Measurements from ENCODE around the gene MADD.

Gene MADD

DNA sequence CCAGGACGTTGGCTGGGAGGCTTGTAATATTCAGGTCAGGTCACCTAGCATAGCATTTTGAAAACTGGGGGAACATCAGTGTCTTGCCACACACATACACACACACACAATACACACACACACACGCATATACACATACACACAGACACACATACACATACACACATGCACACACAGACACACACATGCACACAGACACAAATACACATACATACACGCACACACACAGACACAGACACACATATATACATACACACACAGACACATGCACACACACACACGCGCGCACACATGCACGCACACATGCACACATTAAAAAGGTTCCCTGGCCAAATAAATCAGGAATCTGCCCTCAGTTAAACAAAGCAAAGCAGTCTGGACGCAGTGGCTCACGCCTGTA, 70.1 kb downstream of the MADD start:
- DNase-seq (ENCODE audit: low spot score): no peak

DNA sequence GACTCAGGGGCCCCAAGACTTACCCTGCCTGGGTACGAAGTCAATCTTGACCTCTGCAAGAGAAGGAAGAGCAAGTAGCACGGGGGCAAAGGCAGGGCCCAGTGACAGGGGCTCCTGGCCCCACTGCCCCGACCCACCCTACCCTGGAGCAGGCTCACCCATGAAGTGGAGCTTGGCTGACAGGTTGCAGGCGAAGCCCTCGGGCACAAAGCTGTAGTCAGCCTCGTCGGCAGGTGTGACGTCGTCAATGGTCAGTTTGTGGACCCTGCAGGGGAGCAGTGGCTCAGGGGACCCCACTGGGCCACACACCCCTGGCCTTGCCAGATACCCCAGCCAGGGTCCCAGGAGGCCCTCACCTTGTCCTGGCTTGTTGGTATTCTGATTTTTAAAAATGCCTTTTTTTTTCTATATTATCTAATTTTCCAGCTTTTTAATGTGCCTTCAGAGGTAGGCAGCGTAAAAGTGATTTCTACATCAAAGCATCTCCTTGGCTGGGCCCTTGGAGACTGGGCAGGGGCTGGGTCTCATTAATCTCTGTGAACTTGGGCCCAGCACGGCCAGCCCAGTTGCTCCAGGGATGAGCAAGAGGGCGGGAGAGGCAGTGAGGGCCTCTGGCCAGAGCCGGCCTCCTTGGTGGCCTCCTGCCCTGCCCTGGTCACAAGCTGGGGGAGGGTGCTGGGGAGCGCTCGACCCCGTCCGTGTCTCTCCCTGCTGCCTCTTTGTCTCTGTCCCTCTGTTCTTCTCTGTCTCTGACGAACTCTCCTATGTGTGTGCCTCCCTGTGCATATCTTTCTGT, 71.2 kb downstream of the MADD start:
- DNase-seq (ENCODE audit: low spot score): no peak

DNA sequence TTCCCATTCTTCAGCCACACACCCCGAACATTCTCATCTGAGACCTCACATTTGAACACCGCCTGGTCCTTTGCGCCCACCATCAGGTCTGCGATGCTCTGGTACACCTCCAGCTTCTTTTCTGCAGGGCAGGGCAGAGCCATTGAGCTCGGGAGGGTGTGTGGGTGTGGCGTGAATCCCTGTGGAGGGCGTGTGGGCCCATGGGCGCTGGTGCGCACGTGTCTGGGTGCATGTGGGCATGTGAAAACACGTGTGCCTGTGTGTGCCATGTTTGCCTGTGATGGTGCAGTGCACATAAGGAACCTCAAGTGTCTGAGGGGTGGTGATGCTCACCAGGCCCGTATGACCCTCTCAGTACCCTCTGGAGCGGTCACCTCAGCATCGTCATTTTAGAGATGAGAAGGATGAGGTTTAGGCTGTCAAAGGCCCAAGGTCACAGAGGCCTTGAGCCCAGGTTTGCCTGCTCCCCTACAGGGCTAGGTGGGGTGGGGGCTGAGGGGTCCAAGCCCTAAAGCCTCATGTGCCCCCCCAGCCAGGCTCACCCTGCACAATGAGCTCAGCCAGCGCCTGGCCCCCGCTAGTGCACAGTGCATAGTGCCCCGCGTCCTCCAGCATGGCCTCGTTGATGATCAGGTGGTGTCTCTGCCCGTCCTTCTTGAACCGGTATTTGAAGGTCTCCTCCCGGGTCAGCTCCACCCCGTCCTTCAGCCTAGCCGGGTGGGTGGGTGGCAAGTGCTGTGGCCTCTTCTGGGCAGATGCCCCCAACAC, 72.3 kb downstream of the MADD start:
- DNase-seq (ENCODE audit: low spot score): no peak

DNA sequence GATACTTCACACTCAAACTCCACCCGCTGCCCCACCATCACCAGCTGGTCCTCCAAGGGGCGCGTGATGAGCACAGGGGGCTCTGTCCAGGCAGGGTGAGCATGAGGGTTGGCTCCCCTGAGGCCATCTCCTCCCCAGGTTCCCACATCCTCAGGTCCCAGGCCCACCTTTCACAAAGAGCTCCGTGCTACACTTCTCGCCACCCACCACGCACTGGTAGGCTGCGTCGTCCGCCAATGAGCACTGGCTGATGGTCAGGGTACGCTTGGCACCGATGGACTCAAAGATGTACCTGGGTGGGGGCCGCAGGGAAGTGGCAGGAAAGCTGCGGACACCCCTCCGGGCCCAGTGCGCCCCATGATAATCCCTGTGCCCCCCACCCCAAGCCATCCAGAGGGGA, 72.9 kb downstream of the MADD start:
- no peak for DNase-seq (ENCODE audit: low spot score)

DNA sequence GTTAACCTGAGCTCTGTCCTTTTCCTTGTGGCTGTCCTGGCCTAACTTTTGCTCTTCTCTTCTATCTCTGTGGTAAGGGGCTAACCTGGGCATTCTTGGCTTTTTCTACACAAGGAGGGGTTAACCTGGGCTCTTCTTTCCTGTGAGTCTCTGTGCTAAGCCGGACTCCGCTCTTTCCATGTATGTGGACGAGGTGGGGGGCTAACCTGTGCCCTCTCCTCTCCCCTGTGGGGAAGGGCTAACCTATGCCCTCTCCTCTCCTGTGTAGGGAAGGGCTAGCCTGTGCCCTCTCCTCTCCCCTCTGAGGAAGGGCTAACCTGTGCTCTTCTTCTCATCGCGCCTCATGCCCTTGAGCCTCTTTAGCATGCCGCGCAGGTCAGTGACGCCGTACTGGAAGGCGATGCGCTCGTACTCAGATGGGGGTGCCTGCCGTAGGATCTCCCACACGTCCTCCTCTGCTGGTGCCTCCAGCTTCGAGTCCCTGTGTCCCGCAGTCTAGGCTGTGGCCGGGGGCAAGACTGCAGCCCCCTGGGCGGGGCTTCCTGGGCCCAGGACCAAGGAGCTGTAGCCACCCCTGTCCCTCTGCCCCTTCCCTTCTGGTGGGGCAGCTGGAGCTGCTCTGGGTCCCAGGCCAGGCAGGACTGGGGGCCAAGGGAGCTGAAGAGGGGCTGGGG, 76.1 kb downstream of the MADD start:
- no peak for DNase-seq (ENCODE audit: low spot score)

DNA sequence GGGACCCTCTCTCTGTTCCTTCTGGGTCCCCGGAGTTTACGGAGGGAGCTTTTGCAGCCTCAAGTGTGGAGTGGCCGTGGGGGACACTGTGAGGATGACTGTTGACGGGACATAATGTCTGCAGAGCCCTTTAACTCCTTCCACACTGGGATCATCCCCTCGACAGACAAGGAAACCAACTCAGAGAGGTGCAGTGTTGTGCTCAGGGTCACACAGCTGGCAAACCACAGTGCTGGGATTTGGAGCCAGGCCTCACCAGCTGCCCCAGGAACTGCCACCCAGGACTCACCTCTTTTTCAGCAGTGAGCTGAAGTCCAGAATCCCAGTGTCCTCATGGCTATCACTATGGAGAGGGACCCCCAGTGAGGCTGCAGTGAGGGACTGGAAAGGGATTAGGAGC, 77.2 kb downstream of the MADD start:
- no peak for DNase-seq (ENCODE audit: low spot score)

DNA sequence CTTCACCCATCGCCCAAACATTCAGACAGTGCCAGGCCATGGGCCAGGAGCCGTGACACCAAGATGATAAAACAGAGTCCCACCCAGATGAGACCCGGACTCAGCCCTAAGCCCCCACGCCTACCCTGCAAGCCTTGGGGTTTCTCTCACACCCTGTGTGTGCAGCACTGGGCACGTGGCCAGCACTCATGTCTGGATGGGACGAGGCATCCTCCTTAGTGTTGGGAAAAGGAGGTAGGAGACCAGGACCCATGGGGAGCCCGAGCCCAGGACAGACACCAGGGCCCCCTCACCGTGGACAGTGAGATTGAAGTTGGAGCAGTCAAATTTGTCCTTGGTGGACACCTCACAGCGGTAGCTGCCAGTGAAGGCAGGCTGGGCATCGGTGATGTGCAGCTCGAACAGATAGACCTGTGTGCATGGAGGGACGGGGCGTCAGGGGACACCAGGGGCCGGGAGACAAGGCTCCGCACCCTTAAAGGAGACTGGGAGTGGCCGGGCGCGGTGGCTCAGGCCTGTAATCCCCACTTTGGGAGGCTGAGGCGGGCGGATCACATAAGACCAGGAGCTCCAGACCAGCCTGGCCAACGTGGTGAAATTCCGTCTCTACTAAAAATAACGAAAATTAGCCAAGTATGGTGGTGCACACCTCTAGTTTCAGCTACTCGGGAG, 78.3 kb downstream of the MADD start:
- DNase-seq (ENCODE audit: low spot score): no peak

DNA sequence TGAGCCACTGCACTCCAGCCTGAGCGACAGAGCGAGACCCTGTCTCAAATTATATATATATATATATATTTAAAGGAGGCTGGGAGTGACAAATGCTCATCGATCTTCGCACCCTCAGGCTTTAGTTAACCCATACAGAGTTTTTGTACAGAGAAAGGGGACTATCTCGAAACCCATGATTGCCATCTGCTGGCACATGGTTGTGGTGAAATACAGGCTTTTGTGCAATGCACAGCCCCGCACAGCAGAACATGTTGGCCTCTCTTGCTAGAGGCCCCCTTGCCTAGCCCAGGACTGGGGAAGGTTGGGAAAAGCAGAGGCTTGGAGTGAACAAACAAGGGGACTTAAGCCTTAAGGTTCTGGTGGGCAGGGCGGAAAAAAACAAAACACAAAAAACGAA, 78.9 kb downstream of the MADD start:
- no peak for DNase-seq (ENCODE audit: low spot score)

DNA sequence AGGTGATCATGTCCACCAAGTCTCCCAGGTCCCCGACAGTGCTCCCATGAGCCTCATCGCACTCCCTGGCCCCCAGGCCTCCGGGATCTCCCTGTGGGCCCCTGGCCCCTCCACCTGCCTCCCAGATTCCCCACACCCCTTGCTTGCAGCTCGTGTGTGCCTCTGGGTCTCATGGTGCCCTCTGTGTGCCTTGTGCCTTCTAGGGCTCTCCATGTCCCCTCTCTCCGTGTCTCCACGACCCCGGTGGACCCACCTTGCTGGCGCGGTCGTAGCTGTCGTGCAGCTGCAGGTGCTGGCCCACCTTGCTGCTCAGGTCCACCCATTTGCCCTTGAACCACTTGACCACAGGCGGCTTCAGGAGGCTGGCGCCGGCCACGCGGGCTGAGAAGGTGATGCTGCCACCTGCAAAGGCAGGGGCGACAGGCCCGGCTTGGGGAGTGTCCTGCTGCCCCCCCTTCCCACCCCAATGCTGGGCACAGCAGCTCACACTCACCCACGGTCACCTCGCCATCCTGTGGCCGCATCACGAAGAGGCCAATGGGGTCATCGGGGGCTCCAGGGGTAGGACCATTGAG, 79.7 kb downstream of the MADD start:
- no peak for DNase-seq (ENCODE audit: low spot score)

DNA sequence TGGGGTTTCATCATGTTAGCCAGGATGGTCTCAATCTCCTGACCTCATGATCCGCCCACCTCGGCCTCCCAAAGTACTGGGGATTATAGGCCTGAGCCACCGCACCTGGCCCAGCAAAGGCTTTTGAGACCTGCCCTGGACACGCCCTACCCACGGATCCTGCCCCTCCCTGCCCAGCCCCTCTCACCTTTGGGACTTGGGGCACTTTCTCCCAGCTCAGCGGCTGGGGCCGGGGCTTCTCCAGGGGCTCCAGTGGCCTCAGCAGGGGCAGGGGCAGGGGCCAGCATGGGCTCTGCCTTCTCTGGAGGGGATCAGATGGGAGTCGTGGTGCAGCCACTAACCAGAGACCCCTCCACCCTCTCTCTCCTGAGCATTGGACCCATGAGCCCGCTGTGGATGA, 80.4 kb downstream of the MADD start:
- DNase-seq (ENCODE audit: low spot score): no peak

DNA sequence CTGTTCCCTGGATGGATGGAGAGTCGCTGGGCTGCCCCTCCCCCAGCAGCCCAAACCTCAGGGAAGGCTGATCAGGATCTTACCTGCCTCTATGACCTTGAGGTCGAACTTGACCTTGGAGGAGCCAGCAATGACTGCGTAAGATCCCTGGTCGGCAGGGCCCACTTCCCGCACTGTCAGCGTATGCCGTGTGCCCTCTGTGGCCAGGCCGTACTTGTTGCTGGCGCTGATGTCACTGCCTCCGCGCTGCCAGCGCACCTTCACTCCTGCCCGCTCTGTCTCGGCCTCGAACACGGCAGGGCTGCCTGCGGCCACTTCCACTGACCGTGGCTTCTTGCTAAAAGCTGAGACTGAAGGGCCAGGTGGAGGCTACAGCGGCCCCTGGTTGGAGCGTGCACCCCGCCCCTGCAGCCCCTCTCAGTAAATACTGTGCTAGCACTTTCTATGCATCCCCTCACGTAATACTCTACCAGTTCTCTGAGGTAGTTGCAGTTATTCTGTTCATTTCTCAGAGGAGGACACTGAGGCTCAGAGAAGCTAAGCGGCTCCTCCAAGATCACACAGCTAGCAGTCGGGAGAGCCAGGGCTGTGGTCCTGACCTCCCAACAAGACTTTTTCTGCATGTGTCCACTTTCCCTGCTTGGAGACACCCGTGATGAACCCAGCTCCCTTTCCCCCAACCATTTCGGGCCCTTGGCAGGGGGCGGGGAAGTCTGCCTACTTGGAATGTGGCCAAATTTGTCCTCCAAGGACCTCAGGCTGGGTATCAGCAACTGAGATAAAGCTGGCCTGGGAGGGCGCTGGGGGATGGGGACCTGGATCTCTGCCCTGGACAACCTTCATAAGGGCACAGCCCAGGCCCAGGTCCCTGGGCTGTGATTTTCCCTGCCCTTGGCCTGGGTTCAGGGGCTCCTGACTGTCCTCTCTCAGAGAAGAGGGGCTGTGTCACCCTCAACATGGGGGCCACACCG, 81.5 kb downstream of the MADD start:
- DNase-seq (ENCODE audit: low spot score): no peak

DNA sequence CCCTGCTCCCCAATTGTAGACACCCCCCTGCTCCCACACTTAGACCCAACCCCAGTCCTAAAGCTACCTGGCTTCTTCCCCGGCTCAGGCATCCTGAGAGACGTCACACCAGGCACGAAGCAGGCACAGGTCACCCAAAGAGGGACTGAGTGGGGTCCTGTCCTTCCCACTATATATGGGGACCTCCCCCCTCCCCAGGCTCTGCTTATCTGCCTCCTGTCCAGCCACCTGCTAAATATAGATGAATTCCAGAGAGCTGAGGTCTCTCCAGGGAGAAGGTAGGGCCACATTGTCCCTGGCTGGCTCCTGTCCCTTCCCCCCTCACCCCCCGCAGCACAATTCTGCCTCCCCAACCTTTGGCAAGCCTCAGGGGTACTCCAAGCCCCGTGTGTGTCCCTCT, 82.6 kb downstream of the MADD start, which contains the start of gene MYBPC3:
TSS of gene MYBPC3 (minus strand) at position 147 of the 400 bp plus-strand sequence. CDS start at position 92, 55 bp downstream.
- DNase-seq (ENCODE audit: low spot score): no peak

DNA sequence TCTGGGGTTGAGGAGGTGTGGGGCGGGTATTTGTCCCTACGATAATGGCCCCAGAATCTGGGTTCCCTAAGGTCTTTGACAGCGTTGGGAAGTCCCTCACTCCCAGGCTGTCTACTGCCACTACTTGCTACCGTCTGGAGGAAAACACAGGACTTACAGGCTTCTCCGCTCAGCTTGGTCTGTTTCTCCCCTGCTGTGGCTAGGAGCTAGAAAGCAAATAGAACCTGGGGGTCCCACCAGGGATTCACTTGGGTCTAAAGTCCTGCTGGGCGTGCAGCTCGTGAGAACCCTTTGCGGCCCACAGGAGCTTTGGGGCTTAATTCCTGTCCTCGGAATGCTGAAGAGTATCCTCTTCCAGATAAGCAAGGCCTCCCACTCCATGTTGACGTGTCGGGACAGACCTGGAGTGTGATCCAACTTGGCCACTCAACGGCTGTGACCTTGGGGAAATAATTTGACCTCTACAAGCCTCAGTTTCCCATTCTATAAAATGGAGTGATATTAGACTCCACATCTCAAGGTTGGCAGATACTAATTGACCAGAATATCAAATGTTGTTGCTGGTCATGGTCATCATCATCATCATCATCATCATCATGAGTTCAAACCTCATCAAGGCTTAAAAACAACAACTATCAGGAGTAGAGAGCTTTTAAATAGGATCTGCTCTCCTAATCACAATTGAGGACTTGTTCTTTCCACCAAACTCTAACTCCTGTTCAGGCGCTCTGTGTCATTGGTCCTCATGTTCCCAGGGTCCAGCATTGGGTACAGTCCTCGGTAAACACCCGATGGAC, 84.2 kb downstream of the MADD start:
- DNase-seq (ENCODE audit: low spot score): no peak

DNA sequence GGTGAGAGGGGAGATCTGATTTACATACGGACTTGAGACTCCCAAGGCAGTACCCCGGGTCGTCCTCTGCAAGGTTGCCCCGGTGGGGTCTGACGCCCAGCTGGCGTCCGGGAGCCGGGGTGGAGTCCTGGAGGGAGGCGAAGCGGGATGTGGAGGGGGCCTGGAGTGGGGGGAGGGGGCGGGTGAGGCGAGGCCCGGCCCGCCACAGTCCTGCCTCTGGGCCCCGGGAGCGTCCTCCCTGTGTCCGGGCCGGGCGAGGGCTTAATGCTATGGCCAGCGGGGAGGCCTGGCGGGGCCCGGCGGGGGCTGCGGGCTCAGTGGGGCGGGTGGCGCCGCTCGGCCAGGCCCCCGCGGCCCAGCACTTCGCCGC, 85.0 kb downstream of the MADD start:
- no peak for DNase-seq (ENCODE audit: low spot score)

DNA sequence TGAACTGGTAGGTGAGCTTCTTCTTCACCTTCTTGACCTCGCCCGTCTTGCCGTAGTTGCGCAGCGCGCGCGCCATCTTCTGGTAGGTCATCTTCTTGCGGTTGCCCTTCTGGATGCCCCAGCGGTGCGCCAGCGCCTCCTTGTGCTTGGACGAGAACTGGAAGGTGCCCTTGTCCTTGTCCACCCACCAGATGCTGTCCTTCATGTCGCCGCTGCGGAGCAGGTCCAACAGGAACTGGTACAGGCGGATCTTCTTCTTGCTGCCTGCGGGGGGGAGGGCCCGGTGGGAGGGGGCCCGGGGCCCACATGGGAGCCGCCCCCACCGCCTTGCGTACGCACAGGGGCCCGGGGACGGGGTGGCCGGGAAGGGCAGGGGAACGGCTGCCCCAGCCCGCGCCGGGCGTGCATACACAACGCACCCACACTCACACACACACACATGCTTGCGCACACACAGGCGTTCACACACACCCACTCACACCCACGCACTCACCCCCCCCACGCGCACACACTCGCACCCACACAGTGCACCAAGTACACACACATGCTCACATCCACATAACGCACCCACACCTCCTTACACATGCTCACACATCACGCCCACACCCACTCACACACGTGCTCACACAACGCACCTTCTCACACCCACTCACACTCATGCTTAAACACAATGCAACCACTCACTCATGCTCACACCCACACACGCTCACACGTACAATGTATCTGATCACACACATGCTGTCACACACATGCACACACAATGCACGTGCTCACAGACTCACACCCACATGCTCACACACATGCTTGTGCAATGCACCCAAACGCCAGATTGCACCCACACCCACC, 85.6 kb downstream of the MADD start:
- DNase-seq (ENCODE audit: low spot score): peak; percentile 84

DNA sequence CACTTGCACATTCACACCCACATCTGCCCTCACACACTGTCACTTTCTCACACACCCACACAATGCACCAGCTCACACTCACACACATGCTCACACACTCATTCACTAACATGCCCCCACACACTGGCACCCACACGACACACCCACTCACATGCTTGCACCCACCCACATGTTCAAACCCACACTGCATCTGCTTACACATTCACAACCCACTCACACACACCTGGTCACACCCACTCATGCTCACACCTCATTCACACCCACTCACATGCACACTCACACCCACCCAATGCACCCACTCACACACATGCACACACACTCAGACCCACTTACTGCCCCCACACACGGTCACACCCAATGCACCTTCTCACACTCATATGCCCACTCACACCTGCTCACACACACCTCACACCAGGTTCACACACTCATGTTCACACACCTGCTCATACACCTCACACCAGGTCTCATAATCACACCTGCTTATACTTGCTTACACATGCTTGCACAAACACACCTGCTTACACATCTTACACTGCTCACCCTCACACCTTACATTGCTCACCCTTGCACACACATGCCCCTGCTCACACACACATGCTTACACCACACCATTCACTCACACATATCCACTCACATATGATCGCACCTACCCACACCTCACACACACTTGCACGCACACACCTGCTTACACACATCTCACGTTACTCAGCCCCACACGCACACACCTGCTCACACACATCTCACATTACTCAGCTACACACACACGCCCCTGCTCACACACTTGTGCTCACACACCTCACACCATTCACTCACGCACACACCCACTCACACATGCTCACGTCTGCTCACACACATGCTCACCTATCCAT, 86.4 kb downstream of the MADD start:
- no peak for DNase-seq (ENCODE audit: low spot score)

DNA sequence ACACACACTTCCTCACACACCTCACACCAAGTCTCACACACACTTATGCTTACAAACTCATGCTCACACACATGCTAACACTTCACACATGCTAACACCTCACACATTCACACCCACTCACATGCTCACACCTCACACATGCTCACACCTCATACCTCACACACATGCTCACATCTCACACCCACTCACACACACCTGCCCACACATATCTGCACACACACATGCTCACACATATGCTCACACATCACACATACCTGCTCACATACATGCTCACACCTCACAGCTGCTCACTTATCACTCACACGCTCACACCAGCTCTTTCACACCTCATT, 87.0 kb downstream of the MADD start:
- DNase-seq (ENCODE audit: low spot score): no peak
